HG03354 (cell line): ENCODE data around the gene SPINK9.
"Not testable (repeated sequence)": the region's sequence is repeated elsewhere in the genome, so short reads cannot be mapped to it uniquely, and the experiment has no call there.

ENCODE experiments used
- ATAC-seq: cut with Tn5 transposase; IDR thresholded peaks from one replicate; pipeline ENCODE4 v1.9.1; 2021; ENCODE audit warnings: mild to moderate bottlenecking; ENCODE audit not compliant: unreplicated experiment, poor library complexity, severe bottlenecking

The SPINK9 gene, protein sequence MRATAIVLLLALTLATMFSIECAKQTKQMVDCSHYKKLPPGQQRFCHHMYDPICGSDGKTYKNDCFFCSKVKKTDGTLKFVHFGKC

DNA sequence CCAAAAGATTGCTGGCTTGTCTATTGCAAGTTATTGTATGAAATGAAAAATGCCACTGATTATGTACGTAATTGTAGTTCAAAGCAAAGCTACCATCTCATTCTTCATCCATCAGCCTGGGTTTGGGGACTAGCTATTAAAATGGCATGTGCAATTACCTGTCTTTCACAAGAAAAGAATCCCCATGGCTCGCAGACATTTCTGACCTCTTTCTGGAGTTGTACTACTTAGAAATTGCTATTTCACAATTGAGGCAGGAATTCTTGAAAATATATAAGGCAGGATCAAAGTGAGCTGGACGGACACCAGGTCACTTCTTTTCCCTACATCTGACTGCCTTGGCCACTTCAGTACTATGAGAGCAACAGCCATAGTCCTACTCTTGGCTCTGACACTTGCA is at the start of gene SPINK9:
TSS of gene SPINK9 (plus strand) at position 301 of the 400 bp plus-strand sequence. CDS start at position 356, 55 bp downstream.
- ATAC-seq, result no peak

DNA sequence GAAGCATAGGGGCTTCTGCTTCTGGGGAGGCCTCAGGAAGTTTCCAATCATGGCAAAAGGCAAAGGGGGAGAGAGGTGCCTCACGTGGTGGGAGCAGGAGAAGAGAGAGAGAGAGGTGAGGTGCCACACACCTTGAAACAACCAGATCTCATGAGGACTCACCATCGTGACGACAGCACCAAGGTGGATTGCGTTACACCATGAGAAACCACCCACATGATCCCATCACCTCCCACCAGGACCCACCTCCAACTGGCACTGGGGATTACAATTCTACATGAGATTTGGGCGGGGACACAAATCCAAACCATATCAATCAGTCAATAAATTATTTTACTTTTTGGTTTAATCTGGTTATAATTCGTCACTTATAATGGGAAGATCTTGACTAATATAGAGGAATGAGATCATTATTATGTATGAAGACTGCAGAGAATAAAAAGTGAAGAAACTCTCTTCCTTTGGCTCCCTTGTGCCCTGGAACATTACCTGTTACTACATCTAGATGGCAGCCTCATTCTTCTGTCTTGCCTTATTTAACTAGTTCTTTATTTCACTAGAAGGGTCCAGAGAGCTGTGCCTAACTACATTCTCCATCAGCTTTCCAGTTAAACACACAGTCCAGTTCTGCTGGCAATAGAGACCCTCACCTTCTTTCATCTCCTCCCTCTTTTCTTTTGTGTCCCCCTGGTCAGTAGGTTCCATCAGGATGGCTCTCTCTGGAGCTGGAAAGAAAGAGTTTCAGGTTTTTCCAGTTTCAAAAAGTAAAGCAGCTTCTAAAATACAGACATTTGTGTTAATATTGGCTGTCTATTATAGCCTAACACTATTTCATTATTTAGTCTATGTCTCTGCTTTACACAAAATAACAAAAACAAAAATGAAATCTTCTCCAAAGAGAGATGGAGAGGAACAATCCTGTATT is 44.8 kb upstream of the SPINK9 start:
- ATAC-seq, result no peak

DNA sequence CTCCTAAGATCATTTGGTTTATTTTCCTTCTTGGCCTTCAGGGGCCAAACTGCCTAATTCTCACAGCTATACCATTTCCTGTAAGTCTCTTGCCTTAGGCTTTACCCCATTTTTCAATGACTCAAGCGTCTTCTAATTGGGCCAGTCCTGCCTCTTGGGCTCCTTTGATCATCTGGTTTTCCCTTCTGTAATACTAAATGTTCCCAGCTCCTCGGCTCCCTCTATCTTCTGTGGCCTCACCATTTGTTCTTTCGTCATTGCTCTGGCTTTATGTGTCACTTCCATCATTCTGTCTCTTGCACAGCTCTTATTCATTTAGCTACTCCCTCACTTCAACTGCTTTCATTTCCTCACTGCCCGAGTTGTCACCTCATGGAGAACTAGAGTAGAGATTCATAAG is 37.6 kb upstream of the SPINK9 start:
- no peak for ATAC-seq

DNA sequence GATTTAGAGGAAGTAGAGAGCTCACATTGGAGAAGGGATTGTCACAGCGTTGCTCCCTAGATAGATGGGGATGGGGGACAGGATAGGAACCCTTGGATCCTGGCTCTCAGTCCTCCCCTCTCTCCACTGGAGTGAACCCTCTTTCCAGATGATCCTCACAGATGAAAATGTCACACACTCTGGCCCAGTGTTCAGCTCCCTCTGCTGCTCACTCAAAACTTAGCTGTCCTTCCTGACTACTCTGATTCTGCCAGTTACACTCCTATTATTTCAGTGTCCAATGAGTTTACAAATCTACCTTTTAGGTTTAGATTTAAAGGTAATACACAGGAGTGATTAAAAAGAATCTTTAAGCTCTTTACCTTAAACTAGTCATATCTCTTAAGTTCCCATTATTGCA is 28.9 kb upstream of the SPINK9 start:
- ATAC-seq, result no peak

DNA sequence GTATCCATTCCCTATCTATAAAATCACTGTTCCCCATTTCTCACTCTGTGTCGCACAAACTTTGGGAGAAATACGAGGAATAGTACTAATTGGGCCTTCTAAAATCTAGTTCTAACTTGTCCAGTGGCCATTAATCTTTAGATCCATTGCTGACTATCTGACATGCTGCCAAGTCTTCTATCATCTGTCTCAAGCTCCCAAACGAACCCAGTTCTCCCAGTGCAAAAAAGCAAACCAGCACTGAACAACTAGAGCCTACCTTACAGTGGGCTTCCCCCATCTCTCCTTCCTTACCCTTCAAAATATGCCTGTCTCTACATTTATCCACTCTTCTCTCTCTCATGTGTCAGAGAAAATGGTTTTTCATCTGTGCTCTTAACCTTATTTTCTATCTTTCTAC is 26.3 kb upstream of the SPINK9 start:
- no peak for ATAC-seq

DNA sequence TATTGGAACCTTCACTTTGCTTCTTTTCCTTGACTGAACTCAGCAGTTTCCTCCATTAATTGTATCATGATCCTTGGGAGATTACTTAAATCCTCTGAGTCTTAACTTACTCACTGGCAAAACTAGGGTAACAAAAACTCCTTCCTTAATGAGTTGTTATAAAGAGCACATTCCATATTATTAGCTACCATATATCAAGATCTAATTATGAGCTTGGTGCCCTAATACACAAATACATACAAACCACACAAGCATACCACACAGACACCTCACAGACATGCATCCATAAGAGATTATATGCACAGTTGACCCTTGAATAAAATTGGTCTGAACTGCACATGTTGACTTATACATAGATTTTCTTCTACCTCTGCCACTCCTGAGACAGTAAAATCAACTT is 25.6 kb upstream of the SPINK9 start:
- no peak for ATAC-seq

DNA sequence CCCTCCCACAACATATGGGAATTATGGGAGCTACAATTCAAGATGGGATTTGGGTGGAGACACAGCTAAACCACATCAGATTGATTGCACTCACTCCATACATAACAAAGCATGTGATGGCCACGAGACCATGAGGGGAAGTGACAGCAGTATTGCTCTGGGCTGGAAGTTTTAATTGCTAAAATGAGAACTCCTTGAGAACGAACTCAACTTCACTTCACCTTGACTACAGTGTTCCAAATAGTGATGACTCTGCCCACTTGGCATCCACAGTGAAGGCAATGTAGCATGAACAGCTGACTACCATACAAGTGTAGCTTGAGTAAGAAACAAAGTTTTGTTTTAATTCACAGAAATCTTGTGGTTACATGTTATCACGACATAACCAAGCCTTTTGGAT is 23.9 kb upstream of the SPINK9 start:
- ATAC-seq, result no peak

DNA sequence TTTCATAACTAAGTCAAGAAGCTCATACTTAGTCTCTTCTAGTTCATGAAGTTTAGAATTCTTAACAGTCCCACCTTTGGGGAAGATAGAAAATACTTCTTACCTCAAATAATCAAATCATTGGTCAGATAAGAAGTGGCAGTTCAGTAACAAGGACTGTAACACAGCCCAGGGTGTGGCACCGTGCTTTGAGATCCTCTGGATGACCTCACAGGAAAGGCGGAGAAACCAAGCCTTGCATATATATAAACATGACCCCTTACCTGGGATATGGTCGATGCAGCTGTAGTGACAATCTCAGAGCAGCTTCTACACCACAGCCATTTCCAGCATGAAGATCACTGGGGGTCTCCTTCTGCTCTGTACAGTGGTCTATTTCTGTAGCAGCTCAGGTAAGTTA is 23.2 kb upstream of the SPINK9 start, which contains the start of gene SPINK7:
TSS of gene SPINK7 (plus strand) at position 271 of the 400 bp plus-strand sequence. CDS start at position 332, 61 bp downstream.
- ATAC-seq, result no peak

DNA sequence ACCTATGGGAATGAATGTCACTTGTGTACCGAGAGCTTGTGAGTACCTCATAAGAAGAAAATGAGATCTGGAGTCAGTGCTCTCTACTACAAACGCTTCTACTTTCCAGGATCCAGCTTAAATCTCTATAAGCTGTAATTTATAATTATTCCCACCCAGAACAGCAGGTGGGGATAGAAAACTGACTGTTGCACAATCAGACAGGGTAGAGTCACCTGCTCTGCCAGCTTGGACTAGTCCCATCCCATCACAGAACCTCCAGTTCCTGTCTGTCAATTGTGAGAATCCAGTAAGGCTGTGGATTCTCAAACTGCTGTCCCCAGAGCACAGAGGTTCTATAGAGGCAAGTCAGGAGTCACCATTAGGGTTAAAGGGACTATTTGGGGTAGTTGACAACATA is 21.2 kb upstream of the SPINK9 start:
- no peak for ATAC-seq

DNA sequence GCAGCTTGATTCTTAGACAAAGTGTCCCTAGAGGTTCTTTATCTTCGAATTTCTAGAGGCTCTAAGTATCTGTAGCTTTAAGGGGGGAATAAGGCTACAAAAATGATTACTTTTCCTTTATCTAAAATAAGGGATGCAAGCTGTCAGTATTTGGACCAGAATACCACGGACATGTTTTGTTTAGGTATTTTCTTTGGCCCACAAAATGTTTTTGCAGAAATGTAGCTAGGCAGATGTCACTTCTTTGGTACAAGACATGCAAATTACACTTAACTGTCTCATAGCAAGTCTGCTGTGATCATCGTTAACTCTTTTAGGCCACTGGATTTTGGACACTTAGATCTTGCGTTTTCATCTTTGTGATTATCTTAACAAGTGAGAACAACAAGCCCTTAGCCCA is 20.6 kb upstream of the SPINK9 start:
- no peak for ATAC-seq

DNA sequence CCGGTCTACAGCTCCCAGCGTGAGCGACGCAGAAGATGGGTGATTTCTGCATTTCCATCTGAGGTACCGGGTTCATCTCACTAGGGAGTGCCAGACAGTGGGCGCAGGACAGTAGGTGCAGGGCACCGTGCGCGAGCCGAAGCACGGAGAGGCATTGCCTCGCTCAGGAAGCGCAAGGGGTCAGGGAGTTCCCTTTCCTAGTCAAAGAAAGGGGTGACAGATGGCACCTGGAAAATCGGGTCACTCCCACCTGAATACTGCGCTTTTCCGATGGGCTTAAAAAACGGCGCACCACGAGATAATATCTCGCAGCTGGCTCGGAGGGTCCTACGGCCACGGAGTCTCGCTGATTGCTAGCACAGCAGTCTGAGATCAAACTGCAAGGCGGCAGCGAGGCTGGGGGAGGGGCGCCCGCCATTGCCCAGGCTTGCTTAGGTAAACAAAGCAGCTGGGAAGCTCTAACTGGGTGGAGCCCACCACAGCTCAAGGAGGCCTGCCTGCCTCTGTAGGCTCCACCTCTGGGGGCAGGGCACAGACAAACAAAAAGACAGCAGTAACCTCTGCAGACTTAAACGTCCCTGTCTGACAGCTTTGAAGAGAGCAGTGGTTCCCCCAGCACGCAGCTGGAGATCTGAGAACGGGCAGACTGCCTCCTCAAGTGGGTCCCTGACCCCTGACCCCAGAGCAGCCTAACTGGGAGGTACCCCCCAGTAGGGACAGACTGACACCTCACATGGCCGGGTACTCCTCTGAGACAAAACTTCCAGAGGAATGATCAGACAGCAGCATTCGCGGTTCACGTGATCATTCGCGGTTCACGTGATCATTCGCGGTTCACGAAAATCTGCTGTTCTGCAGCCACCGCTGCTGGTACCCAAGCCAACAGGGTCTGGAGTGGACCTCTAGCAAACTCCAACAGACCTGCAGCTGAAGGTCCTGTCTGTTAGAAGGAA is 15.1 kb upstream of the SPINK9 start:
- ATAC-seq, result not testable (repeated sequence)

DNA sequence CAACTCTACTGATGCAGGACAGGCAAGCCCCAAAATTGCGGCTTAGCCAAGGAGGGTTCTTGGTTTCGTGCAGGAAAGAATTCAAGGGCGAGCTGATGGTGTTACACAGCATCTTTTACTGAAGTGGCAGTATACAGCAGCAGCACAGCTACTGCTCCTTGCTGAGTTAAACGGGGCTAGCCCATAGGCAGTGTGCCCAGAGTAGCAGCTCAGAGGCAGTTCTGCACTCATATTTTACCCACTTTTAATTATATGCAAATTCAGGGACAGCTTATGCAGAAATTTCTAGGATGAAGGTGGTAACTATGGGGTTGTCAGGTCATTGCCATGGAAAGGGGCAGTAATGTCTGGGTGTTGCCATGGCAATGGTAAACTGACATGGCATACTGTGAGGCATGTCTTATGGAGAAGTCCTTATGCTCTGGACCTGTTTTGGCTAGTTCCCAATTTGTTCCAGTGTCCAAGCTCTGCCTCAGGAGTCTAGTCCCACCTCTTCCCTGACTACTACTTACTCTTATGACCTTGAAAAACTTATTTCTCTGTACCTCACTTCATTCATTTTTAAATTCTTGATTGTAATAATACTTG is 2.0 kb upstream of the SPINK9 start:
- no peak for ATAC-seq

DNA sequence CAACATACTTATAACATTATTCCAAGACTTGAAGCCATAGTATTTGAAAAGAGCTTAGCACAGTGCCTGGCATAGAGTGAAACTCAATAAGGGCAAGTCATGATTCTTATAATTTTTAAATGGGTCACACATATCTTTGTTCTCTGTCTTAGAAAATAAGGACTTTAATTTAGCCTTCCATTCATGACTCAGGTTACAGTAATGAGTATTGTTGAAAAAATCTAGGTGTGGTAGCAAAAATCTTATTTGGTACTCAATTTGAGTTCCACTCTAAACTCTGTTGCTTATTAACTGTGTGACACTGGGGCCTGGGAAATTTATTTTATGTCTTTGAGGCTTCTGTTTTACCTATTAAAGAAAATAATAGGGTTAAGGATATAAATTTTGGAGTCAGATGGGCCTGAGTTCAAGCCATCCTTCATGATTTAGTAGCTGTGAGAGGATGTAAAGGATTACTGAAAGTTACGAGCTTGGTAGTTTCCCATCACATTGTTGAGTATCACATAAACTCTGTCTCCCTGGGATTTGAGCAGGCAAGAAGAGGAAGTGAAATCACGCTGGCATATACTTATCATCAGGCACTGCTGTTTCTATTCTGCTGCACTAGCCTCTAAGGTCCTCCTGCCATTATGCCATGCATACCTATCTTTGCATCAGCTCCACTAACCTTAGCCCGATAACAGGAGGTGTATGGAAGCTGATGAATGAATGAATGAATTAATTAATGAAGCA is 1.5 kb downstream of the SPINK9 start:
- ATAC-seq, result peak; percentile 68

DNA sequence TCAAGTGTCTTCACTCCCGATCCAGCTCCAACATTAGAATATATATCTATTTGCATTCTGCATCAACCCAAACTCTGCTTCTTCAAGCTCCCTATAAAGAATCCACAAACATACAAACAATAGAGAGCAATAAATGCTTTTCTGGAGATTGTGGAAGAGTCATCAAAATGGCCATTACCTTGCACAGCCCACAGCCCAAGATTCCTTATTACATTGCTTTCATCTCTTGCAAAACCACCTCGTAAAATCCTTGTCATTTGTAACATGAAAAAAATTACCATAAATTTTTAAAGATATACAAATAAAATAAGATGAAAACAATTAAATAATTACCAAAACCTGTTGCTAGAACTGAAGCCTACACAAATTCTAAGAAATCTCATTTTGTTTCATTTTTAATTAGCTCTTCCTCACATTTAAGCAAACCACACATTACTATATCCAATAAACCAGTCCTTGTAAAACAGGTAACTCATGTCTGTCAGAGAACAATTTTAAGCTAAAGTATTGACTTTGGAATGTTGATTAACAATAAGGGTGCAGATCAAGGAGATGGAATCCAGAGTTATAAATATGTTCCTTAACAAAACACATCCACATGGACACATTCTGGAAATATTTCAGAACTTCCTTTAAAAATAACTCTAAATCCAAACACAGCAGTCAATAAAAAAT is 7.1 kb downstream of the SPINK9 start:
- ATAC-seq, result no peak

DNA sequence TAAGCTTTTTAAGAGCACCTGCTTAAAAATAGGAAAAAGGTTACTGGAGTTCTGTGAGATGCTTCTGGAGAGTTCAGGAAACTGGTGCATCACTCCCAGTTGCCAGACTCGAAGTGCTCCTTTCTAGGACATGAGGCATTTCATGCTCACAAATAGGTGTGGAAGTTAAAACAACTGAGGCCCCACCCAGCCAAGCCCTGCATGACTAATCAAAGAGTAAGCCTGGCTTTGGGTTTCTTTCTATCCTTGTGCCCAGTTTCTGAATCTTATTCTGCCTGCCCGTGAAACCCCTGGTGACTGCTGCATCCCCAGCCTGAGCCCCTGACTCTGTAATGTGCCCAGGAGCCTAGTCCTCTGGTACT is 7.7 kb downstream of the SPINK9 start:
- no peak for ATAC-seq

DNA sequence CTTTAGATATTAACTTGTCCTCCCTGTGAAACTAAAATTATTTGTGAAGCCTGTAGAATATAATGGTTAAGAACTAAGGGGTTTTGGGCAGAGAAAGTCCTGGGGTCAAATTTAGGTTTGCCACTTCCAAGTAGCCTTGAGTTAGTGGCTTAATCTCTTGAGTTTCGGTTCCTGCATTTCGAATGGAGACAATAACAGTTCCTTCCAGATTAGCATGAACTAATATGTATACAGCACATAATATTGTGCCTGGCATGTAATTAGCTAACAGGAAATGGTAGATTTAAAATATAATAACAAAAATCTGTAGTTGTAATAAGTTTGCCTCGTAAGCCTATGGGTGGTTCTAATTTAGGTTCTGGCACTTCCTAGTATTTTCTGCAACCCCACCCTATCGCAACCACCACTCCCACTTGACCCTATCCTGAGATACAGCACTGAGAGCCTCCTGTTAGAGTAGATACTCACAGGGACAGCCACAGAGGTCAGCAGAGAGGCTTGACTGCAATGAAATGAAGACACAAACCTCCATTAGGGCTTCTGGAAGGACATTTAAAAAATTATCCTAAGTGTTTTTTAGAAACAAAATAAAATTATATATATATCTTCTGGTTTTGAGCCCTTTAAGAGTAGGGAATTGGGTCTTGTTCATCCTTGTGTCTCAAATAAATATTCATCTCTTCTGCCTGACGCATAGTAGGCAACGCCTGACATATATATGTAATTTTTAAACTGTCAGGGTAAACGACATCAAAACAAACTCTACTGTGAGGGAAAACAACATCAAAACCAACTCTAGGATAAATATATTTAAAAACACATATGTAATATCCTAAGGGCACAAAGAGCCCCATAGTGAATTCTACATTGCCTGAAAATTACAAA is 8.5 kb downstream of the SPINK9 start:
- ATAC-seq, result no peak

DNA sequence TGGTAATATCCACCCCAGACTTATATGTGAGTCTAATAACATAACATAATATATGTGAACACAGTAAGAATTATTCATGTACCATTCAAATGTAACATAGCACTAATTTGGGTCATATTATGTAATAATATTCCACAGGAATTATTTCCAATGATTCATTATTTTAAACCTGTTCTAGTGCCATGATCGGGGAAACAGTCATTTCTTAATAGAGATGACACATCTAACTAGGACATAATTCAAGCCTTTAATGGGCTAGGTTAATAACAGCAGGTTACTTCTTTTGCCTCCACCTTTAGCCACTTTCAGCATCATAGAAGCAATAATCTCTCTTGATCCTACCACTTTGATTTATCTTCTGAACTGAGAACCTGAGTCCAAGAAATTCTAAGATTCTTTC is 12.3 kb downstream of the SPINK9 start:
- ATAC-seq, result no peak

DNA sequence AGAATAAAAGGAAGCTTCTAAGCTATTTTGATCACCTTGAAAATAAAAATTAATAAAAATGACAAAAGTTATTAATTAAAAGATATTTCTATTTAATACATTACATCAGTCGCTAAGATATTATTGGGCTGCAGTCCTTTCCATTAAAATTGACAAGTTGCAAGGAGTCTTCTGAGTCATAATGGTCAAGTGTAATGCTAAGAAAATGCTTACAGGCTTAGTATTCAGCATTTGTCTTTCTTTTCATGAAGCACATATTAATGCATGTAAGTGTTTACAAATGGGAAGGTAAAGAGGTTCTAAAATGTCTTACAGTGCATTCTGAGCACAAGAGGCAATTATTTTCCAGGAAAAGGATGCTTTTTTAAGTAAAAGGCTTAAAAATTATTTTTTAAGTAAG is 17.3 kb downstream of the SPINK9 start:
- no peak for ATAC-seq
